ENCODE data around the gene LHCGR. TPM values are rescaled to one million over a fixed set of nuclear protein-coding genes. Genes with fewer than 3 reads are reported as not detected.

LHCGR gene
- total and polyA plus RNA-seq, 5 donors from 2014 or later = not detected

GRCh38 chr2:48715956-48716355 lies 39.6 kb downstream of the LHCGR start:
- Mint-ChIP-seq H3K27me3 (peaks cover 17% of the 10 kb centered on the region), H3K27ac (no peak overlapping the region), H3K4me3 (no peak overlapping the region), H3K36me3 (no peaks in the 10 kb centered on the region), H3K9me3 (peaks cover 0 to 9% (median 0%) of the 10 kb centered on the region in 7 donors), H3K4me1 (no peaks in the 10 kb centered on the region)
- Histone ChIP-seq H3K4me3 (ENCODE audit: low read depth, low read length) (no peak overlapping the region), H3K27ac (ENCODE audit: insufficient read depth, low read length, poor library complexity, severe bottlenecking) (no peak overlapping the region), H3K27me3 (ENCODE audit: control insufficient read depth, insufficient read depth, low read length) (no peaks in the 10 kb centered on the region), H3K36me3 (ENCODE audit: control insufficient read depth, insufficient read depth, low read length) (no peaks in the 10 kb centered on the region), H3K4me1 (ENCODE audit: control insufficient read depth, insufficient read depth, low read length, poor library complexity, severe bottlenecking) (no peaks in the 10 kb centered on the region), H3K9me3 (ENCODE audit: control insufficient read depth in 2 of 2, low read length in 2 of 2) (no peaks in the 10 kb centered on the region)
- ATAC-seq (ENCODE audit: low read depth in 2 of 2) = no peak
- no peak for DNase-seq

DNA sequence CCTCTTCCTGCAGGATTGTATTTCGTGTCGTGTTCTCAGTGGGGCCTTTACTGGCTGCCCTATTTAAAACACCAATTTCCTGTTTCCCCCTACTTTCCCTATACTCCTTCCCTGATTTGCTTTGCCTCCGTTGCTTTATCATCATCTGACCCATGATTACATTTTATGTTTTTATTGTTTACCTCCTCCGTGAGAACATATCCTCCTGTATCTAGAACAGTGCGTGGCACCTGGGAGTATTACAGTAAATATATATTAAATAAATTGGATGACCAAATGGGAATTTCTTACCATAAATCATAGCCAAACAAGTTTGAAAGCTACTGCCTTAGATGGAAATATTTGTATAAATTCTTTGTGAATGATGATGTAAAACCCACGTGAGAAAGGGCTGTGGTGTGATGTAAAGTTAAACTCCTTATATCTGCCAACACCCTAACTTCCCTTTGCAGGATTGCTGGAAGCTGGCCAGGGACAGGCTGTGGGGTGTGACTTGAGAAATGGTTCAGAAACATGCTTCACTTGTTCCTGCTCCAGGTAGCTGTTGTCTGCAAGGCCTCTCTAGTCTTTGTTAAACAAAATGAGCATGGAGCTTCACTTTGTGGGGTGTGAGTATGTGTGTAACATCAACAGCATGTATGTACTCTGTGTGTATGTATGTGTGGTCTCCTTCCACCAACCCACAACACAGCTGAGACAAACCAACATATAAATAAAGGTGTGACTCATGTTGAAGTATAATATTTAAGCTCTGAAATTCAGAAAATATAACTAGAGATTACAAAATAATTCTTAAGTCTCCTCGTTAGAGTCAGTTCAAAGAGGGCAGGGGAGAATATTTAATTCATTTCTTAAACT lies 40.3 kb downstream of the LHCGR start:
- Histone ChIP-seq H3K9me3 (ENCODE audit: control insufficient read depth in 2 of 2, low read length in 2 of 2) (no peaks in the 10 kb centered on the region), H3K27me3 (ENCODE audit: control insufficient read depth, insufficient read depth, low read length) (no peaks in the 10 kb centered on the region), H3K36me3 (ENCODE audit: control insufficient read depth, insufficient read depth, low read length) (no peaks in the 10 kb centered on the region), H3K4me1 (ENCODE audit: control insufficient read depth, insufficient read depth, low read length, poor library complexity, severe bottlenecking) (no peaks in the 10 kb centered on the region), H3K4me3 (ENCODE audit: low read depth, low read length) (no peak overlapping the region), H3K27ac (ENCODE audit: insufficient read depth, low read length, poor library complexity, severe bottlenecking) (no peak overlapping the region)
- H3K27ac Mint-ChIP-seq = no peak overlapping the region
- peak overlapping the region in 1 of 4 donors; percentile 40 for H3K4me3 Mint-ChIP-seq
- H3K4me1 Mint-ChIP-seq = no peaks in the 10 kb centered on the region
- DNase-seq (no peak), ATAC-seq (ENCODE audit: low read depth in 2 of 2) (no peak)
- peaks cover 12% of the 10 kb centered on the region for H3K27me3 Mint-ChIP-seq
- no peaks in the 10 kb centered on the region for H3K36me3 Mint-ChIP-seq
- H3K9me3 Mint-ChIP-seq = peaks cover 0 to 11% (median 0%) of the 10 kb centered on the region in 7 donors

GRCh38 chr2:48714245-48714644 lies 41.3 kb downstream of the LHCGR start:
- Histone ChIP-seq H3K27ac (ENCODE audit: insufficient read depth, low read length, poor library complexity, severe bottlenecking) (no peak overlapping the region), H3K27me3 (ENCODE audit: control insufficient read depth, insufficient read depth, low read length) (no peaks in the 10 kb centered on the region), H3K4me3 (ENCODE audit: low read depth, low read length) (no peak overlapping the region), H3K9me3 (ENCODE audit: control insufficient read depth in 2 of 2, low read length in 2 of 2) (no peaks in the 10 kb centered on the region), H3K36me3 (ENCODE audit: control insufficient read depth, insufficient read depth, low read length) (no peaks in the 10 kb centered on the region), H3K4me1 (ENCODE audit: control insufficient read depth, insufficient read depth, low read length, poor library complexity, severe bottlenecking) (no peaks in the 10 kb centered on the region)
- DNase-seq (no peak), ATAC-seq (ENCODE audit: low read depth in 2 of 2) (no peak)
- Mint-ChIP-seq H3K27me3 (peaks cover 12% of the 10 kb centered on the region), H3K4me1 (no peaks in the 10 kb centered on the region), H3K9me3 (peaks cover 0 to 11% (median 0%) of the 10 kb centered on the region in 7 donors), H3K36me3 (no peaks in the 10 kb centered on the region), H3K27ac (no peak overlapping the region), H3K4me3 (no peak overlapping the region)

GRCh38 chr2:48713647-48714046 lies 41.9 kb downstream of the LHCGR start:
- H3K9me3 Mint-ChIP-seq = peaks cover 0 to 11% (median 0%) of the 10 kb centered on the region in 7 donors
- ATAC-seq (ENCODE audit: low read depth in 2 of 2) = no peak
- H3K4me3 ChIP-seq (ENCODE audit: low read depth, low read length) = no peak overlapping the region
- H3K4me3 Mint-ChIP-seq = no peak overlapping the region
- H3K9me3 ChIP-seq (ENCODE audit: control insufficient read depth in 2 of 2, low read length in 2 of 2) = no peaks in the 10 kb centered on the region
- no peaks in the 10 kb centered on the region for H3K36me3 ChIP-seq (ENCODE audit: control insufficient read depth, insufficient read depth, low read length)
- H3K27me3 Mint-ChIP-seq = peaks cover 12% of the 10 kb centered on the region
- no peaks in the 10 kb centered on the region for H3K4me1 Mint-ChIP-seq
- H3K27me3 ChIP-seq (ENCODE audit: control insufficient read depth, insufficient read depth, low read length) = no peaks in the 10 kb centered on the region
- H3K4me1 ChIP-seq (ENCODE audit: control insufficient read depth, insufficient read depth, low read length, poor library complexity, severe bottlenecking) = no peaks in the 10 kb centered on the region
- no peak for DNase-seq
- H3K27ac Mint-ChIP-seq = no peak overlapping the region
- H3K36me3 Mint-ChIP-seq = no peaks in the 10 kb centered on the region
- no peak overlapping the region for H3K27ac ChIP-seq (ENCODE audit: insufficient read depth, low read length, poor library complexity, severe bottlenecking)

DNA sequence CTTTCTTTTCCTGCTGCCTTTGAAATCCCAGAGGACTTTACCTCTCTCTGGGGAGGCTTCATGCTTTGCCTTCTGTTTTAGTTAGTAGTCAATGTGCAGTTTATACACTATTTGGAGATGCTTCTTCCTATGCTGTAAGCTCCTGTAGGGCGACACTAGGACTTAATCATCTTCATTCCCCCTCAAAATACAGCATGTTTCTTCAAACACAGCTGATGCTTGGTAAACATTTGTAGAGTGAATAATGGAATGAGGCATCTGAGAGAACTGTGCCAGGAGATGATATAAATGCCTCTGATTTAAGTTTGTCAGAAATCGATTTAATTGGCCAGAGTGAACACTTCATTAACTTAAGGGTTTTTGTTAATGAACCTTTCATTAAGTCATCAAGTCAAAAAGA lies 43.4 kb downstream of the LHCGR start:
- ATAC-seq (ENCODE audit: low read depth in 2 of 2) = no peak
- Histone ChIP-seq H3K36me3 (ENCODE audit: control insufficient read depth, insufficient read depth, low read length) (no peaks in the 10 kb centered on the region), H3K9me3 (ENCODE audit: control insufficient read depth in 2 of 2, low read length in 2 of 2) (no peaks in the 10 kb centered on the region), H3K4me3 (ENCODE audit: low read depth, low read length) (no peak overlapping the region), H3K4me1 (ENCODE audit: control insufficient read depth, insufficient read depth, low read length, poor library complexity, severe bottlenecking) (no peaks in the 10 kb centered on the region), H3K27me3 (ENCODE audit: control insufficient read depth, insufficient read depth, low read length) (no peaks in the 10 kb centered on the region), H3K27ac (ENCODE audit: insufficient read depth, low read length, poor library complexity, severe bottlenecking) (no peak overlapping the region)
- Mint-ChIP-seq H3K9me3 (peaks cover 0 to 11% (median 0%) of the 10 kb centered on the region in 7 donors), H3K36me3 (no peaks in the 10 kb centered on the region), H3K4me3 (no peak overlapping the region), H3K4me1 (no peaks in the 10 kb centered on the region), H3K27ac (no peak overlapping the region), H3K27me3 (peaks cover 12% of the 10 kb centered on the region)
- no peak for DNase-seq

DNA sequence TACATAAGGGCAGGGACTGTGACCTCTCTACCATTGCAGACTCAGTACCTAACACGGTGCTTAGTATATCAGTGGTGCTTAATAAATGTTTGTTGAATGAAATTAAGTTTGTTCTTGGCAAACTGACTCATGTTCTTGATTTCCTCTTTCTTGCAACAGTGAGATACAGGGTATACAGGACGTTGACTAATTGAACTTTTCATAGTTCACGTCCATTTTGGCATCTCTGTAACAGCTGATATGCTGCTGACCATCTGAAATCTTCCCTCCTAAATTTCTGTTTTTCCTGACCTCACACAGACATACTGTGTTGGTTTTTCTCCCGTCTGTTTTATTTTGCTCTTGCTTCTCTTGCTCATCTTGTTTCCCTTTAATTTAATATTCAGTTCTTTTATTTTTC lies 44.2 kb downstream of the LHCGR start:
- H3K27me3 ChIP-seq (ENCODE audit: control insufficient read depth, insufficient read depth, low read length) = no peaks in the 10 kb centered on the region
- no peaks in the 10 kb centered on the region for H3K36me3 ChIP-seq (ENCODE audit: control insufficient read depth, insufficient read depth, low read length)
- H3K27me3 Mint-ChIP-seq = peaks cover 12% of the 10 kb centered on the region
- H3K9me3 ChIP-seq (ENCODE audit: control insufficient read depth in 2 of 2, low read length in 2 of 2) = no peaks in the 10 kb centered on the region
- DNase-seq (no peak), ATAC-seq (ENCODE audit: low read depth in 2 of 2) (no peak)
- H3K27ac ChIP-seq (ENCODE audit: insufficient read depth, low read length, poor library complexity, severe bottlenecking) = no peak overlapping the region
- H3K9me3 Mint-ChIP-seq = peaks cover 0 to 11% (median 0%) of the 10 kb centered on the region in 7 donors
- no peak overlapping the region for H3K4me3 Mint-ChIP-seq
- no peak overlapping the region for H3K27ac Mint-ChIP-seq
- H3K4me1 Mint-ChIP-seq = no peaks in the 10 kb centered on the region
- no peaks in the 10 kb centered on the region for H3K36me3 Mint-ChIP-seq
- H3K4me3 ChIP-seq (ENCODE audit: low read depth, low read length) = no peak overlapping the region
- no peaks in the 10 kb centered on the region for H3K4me1 ChIP-seq (ENCODE audit: control insufficient read depth, insufficient read depth, low read length, poor library complexity, severe bottlenecking)

DNA sequence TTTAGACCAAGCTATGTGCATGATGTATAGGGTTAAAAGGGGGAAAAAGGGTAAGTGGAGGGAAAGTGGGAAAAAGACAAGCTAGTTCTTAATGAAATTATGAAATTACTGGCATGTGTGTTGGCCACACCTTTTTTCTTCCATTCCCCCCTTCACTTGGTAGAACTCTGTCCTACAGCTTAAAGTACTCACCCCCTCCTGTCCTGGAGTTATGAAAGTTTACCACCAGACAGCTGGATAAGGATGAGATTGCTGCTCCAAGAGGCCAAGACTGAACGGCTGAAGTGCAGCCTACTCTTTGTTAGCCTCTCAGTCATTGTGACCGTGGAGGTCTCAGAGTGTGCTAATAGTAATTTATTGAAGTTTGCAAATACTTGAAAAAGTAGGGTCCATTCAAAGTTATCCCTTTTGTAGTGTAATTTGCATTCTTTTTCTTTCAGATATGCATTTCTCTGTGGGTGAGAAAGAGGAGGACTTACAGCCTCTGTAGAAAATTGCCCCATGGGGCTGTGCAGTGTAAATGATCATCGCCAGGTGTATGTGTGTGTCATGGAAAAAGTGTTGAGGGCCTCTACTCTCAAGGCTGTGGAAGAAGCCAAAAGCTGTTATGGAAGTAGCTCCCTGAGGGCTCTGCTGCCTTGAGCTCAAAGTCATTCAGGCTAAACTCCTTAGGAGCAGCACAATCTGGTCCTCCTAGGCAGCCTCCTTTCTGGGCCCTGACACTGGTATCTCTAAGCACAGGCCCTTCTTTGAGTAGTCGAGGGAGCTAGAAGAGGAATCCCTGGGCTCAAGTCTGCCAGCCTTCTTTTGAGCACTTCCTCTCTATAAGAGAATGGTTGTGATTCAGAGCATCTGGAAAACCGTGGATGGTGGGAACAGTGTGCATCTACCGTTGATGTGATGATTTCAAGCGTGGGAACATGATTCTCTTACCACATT lies 46.2 kb downstream of the LHCGR start:
- Histone ChIP-seq H3K9me3 (ENCODE audit: control insufficient read depth in 2 of 2, low read length in 2 of 2) (no peaks in the 10 kb centered on the region), H3K27me3 (ENCODE audit: control insufficient read depth, insufficient read depth, low read length) (no peaks in the 10 kb centered on the region), H3K4me1 (ENCODE audit: control insufficient read depth, insufficient read depth, low read length, poor library complexity, severe bottlenecking) (no peaks in the 10 kb centered on the region), H3K4me3 (ENCODE audit: low read depth, low read length) (no peak overlapping the region), H3K36me3 (ENCODE audit: control insufficient read depth, insufficient read depth, low read length) (no peaks in the 10 kb centered on the region), H3K27ac (ENCODE audit: insufficient read depth, low read length, poor library complexity, severe bottlenecking) (no peak overlapping the region)
- H3K9me3 Mint-ChIP-seq = peaks cover 0 to 11% (median 0%) of the 10 kb centered on the region in 7 donors
- ATAC-seq (ENCODE audit: low read depth in 2 of 2) = no peak
- H3K4me1 Mint-ChIP-seq = no peaks in the 10 kb centered on the region
- DNase-seq = no peak
- H3K36me3 Mint-ChIP-seq = no peaks in the 10 kb centered on the region
- H3K27ac Mint-ChIP-seq = peak overlapping the region in 1 of 3 donors; percentile 29
- H3K27me3 Mint-ChIP-seq = peaks cover 8% of the 10 kb centered on the region
- H3K4me3 Mint-ChIP-seq = no peak overlapping the region

Data from CD4-positive, CD25-positive, alpha-beta regulatory T cell (primary cell).